ENCODE results near the gene SLC26A8. TPM values are rescaled to one million over a fixed set of nuclear protein-coding genes. Genes with fewer than 3 reads are reported as not detected.

SLC26A8 gene
- total and polyA plus RNA-seq, 2 of the 13 experiments (the other 11 are each of a cell fraction or from before 2014, with no cell fraction given), result 0.46 TPM; not detected in 1

GRCh38 chr6:35920793-35921732, 103.4 kb downstream of the SLC26A8 start, which contains the start of gene SRPK1 (continued):
- TF ChIP-seq RFX5 (IDR thresholded peaks at IDR 0.05; ENCODE audit: low read depth, low read length) (no peak), RXRB (CRISPR knock-in tag; IDR thresholded peaks at IDR 0.05; ENCODE audit: borderline replicate concordance) (peak; percentile 53; the same call in 1 of the 2 replicates), ZBED4 (CRISPR knock-in tag; IDR thresholded peaks at IDR 0.05; ENCODE audit: borderline replicate concordance) (peak; percentile 94), PRDM15 (CRISPR knock-in tag; IDR thresholded peaks at IDR 0.05) (0 out of 2 replicates have a peak, but pooled peaks have one; percentile 39), ZNF766 (CRISPR knock-in tag; IDR thresholded peaks at IDR 0.05; ENCODE audit: borderline replicate concordance) (peak; percentile 84; the same call in 1 of the 2 replicates), ZHX2 (IDR thresholded peaks at IDR 0.05; ENCODE audit: low read depth) (no peak; the same call in 1 of the 2 replicates), ZHX2 (CRISPR knock-in tag; IDR thresholded peaks at IDR 0.05; ENCODE audit: borderline replicate concordance) (0 out of 2 replicates have a peak, but pooled peaks have one; percentile 79), ZBTB14 (CRISPR knock-in tag; IDR thresholded peaks at IDR 0.05) (0 out of 2 replicates have a peak, but pooled peaks have one; percentile 26), CENPBD1 (CRISPR knock-in tag; IDR thresholded peaks at IDR 0.05; ENCODE audit: borderline replicate concordance, low read depth) (no peak), ZNF446 (CRISPR knock-in tag; IDR thresholded peaks at IDR 0.05) (peak; percentile 88; the same call in 1 of the 2 replicates), SALL1 (CRISPR knock-in tag; IDR thresholded peaks at IDR 0.05) (peak; percentile 83)
